Neural cell (in vitro differentiated cells): Measurements from ENCODE around the gene RYR2.

Experiments used
- CTCF ChIP-seq: fragments of 450-650 bp; IDR thresholded peaks from 2 replicates; pipeline ENCODE4 v1.5.1; 2014; ENCODE audit warnings: antibody characterized with exemption, mild to moderate bottlenecking, moderate library complexity; ENCODE audit not compliant: poor library complexity, severe bottlenecking
- EP300 ChIP-seq: fragments of 450-650 bp; conservative IDR thresholded peaks from 2 replicates; pipeline ENCODE4 v1.6.1; 2014; ENCODE audit warnings: antibody characterized with exemption, mild to moderate bottlenecking, moderate library complexity; ENCODE audit not compliant: poor library complexity, severe bottlenecking
- EZH2 ChIP-seq: fragments of 200-600, 300-800 bp; shearing (Covaris generic), sonication (generic); IDR thresholded peaks from 2 replicates; pipeline ENCODE4 v1.6.1; 2014; ENCODE audit warnings: antibody characterized with exemption, low read length, borderline replicate concordance, mild to moderate bottlenecking; ENCODE audit not compliant: insufficient read depth, poor library complexity, severe bottlenecking
- POLR2AphosphoS5 ChIP-seq: IDR thresholded peaks from 2 replicates; pipeline ENCODE4 v1.6.1; 2012

- no peak for TF ChIP-seq POLR2AphosphoS5
- no peak for TF ChIP-seq EP300
- no peak for TF ChIP-seq CTCF
- TF ChIP-seq EZH2, result no peak
Measured at GRCh38 chr1:237756304-237756967, 714.5 kb downstream of the RYR2 start.
